WI38 (cell line): ENCODE measurements around the gene PLAC9.

ENCODE experiments used
- H3K4me3 ChIP-seq: 2 replicates; pipeline ENCODE4 v1.5.1; 2011; ENCODE audit warnings: low read depth, mild to moderate bottlenecking, control low read depth, low read length
- CTCF ChIP-seq: IDR thresholded peaks from 2 replicates; pipeline ENCODE4 v1.5.1; 2012; ENCODE audit warnings: low read depth, mild to moderate bottlenecking, control low read depth, low read length

Gene PLAC9

GRCh38 chr10:80150172-80150571 lies 17.6 kb downstream of the PLAC9 start:
- no peak overlapping the region for H3K4me3 ChIP-seq
- TF ChIP-seq CTCF = no peak

GRCh38 chr10:80152820-80153219 lies 20.3 kb downstream of the PLAC9 start:
- H3K4me3 ChIP-seq = no peak overlapping the region
- TF ChIP-seq CTCF = no peak

- H3K4me3 ChIP-seq = no peak overlapping the region
- TF ChIP-seq CTCF = no peak
Observed at GRCh38 chr10:80153460-80153859, 20.9 kb downstream of the PLAC9 start.

GRCh38 chr10:80154626-80154977 lies 22.1 kb downstream of the PLAC9 start:
- no peak for TF ChIP-seq CTCF
- H3K4me3 ChIP-seq = no peak overlapping the region

GRCh38 chr10:80154978-80155695 lies 22.6 kb downstream of the PLAC9 start:
- TF ChIP-seq CTCF = no peak
- no peak overlapping the region for H3K4me3 ChIP-seq

- TF ChIP-seq CTCF = no peak
- no peak overlapping the region for H3K4me3 ChIP-seq
Observed at GRCh38 chr10:80155696-80156215, 23.2 kb downstream of the PLAC9 start.

- H3K4me3 ChIP-seq = no peak overlapping the region
- no peak for TF ChIP-seq CTCF
Observed at GRCh38 chr10:80156216-80156615, 23.7 kb downstream of the PLAC9 start.
